Measurements from ENCODE around the gene BABAM2.

DNA sequence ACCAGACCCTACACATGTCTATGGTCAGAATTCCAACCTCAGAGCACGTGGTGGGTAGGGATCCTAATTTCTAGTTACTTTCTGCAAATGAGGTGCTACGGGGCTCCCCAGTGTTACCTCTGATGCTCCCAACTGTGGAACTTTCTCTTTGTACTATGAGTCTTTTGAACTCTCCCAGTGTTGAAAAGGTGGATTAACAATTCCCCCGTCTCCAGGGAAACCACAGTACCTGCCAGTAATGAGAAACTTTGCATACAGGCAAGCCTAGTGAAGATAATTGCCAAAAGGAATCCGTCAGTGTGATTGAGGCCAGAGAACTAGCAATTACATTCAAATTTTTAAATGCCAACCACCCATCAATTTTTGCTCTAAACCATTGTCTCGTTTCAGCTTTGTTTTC is 373.2 kb downstream of the BABAM2 start:
- TF ChIP-seq, protein P1, sequence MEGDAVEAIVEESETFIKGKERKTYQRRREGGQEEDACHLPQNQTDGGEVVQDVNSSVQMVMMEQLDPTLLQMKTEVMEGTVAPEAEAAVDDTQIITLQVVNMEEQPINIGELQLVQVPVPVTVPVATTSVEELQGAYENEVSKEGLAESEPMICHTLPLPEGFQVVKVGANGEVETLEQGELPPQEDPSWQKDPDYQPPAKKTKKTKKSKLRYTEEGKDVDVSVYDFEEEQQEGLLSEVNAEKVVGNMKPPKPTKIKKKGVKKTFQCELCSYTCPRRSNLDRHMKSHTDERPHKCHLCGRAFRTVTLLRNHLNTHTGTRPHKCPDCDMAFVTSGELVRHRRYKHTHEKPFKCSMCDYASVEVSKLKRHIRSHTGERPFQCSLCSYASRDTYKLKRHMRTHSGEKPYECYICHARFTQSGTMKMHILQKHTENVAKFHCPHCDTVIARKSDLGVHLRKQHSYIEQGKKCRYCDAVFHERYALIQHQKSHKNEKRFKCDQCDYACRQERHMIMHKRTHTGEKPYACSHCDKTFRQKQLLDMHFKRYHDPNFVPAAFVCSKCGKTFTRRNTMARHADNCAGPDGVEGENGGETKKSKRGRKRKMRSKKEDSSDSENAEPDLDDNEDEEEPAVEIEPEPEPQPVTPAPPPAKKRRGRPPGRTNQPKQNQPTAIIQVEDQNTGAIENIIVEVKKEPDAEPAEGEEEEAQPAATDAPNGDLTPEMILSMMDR (IDR thresholded peaks at IDR 0.05): no peak
- TF ChIP-seq POLR2A (IDR thresholded peaks at IDR 0.05) (no peak), EP300 (IDR thresholded peaks at IDR 0.05) (no peak)
